ENCODE results near the gene LCN15. TPM values are rescaled to one million over a fixed set of nuclear protein-coding genes. Genes with fewer than 3 reads are reported as not detected.

The LCN15 gene
- total RNA-seq, 6 experiments from 2014 or later: not detected

DNA sequence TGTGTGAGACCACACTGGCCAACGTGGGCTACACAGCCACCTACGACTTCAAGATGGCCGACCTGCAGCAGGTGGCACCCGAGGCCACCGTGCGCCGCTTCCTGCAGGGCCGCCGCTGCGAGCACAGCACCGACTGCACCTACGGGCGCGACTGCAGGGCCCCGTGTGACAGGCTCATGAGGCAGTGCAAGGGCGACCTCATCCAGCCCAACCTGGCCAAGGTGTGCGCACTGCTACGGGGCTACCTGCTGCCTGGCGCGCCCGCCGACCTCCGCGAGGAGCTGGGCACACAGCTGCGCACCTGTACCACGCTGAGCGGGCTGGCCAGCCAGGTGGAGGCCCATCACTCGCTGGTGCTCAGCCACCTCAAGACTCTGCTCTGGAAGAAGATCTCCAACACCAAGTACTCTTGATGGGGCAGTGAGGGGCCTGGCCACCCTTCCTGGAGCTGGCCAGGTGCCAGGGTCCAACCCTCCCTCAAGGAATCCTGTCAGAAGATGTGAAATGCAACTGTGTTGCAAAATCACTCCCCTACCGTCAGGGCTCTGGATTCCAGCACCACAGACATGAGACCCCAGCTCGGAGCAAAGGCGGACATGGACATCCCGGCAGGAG lies 40.8 kb downstream of the LCN15 start:
- TF ChIP-seq, protein P1, sequence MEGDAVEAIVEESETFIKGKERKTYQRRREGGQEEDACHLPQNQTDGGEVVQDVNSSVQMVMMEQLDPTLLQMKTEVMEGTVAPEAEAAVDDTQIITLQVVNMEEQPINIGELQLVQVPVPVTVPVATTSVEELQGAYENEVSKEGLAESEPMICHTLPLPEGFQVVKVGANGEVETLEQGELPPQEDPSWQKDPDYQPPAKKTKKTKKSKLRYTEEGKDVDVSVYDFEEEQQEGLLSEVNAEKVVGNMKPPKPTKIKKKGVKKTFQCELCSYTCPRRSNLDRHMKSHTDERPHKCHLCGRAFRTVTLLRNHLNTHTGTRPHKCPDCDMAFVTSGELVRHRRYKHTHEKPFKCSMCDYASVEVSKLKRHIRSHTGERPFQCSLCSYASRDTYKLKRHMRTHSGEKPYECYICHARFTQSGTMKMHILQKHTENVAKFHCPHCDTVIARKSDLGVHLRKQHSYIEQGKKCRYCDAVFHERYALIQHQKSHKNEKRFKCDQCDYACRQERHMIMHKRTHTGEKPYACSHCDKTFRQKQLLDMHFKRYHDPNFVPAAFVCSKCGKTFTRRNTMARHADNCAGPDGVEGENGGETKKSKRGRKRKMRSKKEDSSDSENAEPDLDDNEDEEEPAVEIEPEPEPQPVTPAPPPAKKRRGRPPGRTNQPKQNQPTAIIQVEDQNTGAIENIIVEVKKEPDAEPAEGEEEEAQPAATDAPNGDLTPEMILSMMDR (IDR thresholded peaks at IDR 0.05): no peak
- TF ChIP-seq POLR2A (IDR thresholded peaks at IDR 0.05): no peak
- no CpG with 5 or more reads among the region's 32 CpGs for WGBS (ENCODE audit: insufficient coverage, low coverage, low lambda C conversion rate, missing lambda C conversion rate)
- Histone ChIP-seq H3K4me1 (peaks cover 0 to 15% (median 7%) of the 10 kb centered on the region in 4 donors), H3K9me3 (no peaks in the 10 kb centered on the region), H3K4me3 (no peak overlapping the region), H3K27ac (no peak overlapping the region), H3K27me3 (no peaks in the 10 kb centered on the region), H3K36me3 (peaks cover 0 to 39% (median 24%) of the 10 kb centered on the region in 4 donors)
- intact Hi-C loops (cut with DNase I): no loop called here
- DNase-seq: no peak
- ATAC-seq: no peak

DNA sequence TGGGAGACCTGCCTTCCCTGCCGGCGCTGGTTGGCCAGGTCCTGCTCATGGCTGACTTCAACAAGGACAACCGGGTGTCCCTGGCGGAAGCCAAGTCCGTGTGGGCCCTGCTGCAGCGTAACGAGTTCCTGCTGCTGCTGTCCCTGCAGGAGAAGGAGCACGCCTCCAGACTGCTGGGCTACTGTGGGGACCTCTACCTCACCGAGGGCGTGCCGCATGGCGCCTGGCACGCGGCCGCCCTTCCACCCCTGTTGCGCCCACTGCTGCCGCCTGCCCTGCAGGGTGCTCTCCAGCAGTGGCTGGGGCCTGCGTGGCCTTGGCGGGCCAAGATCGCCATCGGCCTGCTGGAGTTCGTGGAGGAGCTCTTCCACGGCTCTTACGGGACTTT lies 41.4 kb downstream of the LCN15 start:
- 90% methylated on average over 2 of the region's 24 CpGs for WGBS (ENCODE audit: insufficient coverage, low coverage, low lambda C conversion rate, missing lambda C conversion rate)
- TF ChIP-seq POLR2A (IDR thresholded peaks at IDR 0.05): no peak
- TF ChIP-seq, protein P1 (IDR thresholded peaks at IDR 0.05): no peak
- no peak for DNase-seq
- no peaks in the 10 kb centered on the region for H3K27me3 ChIP-seq
- no peak for ATAC-seq
- H3K4me3 ChIP-seq: no peak overlapping the region
- intact Hi-C loops (cut with DNase I): no loop called here
- peaks cover 0 to 15% (median 7%) of the 10 kb centered on the region in 4 donors for H3K4me1 ChIP-seq
- peaks cover 0 to 39% (median 24%) of the 10 kb centered on the region in 4 donors for H3K36me3 ChIP-seq
- no peak overlapping the region for H3K27ac ChIP-seq
- H3K9me3 ChIP-seq: no peaks in the 10 kb centered on the region

DNA sequence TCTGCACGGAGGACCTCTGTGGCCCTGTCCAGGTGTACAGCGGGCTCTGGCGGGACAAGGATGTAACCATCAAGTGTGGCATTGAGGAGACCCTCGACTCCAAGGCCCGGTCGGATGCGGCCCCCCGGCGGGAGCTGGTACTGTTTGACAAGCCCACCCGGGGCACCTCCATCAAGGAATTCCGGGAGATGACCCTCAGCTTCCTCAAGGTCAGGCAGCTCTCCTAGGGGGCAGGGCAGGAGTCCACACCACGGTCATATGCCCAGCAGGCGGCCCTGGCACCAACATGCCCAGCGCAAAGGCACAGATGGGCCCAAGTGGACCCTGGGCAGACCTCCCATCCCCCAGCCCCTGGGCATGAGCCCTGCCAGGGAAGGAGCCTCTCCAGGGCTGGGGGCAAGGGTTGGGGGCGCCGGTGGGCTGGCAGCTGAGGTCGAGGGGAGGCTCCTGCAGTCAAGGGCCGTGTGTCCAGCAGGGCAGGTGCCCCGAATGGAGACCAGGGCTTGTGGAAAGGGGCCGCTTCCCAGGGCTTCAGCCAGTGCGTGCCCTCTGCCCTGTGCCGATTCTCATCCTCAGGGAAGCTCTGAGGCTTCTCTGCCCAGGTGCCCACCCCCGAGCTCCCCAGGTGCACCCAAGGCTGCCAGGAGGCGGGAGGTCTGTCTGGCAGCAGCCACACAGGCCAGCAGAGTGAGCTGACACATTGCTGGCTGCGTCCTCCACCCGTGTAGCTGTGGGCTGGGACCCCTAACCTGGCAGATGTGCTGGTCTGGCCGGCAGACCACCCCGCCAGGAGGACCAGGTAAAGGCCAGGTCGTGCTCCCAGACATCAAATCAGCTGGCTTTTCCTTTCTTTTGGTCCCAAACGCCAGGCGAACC lies 42.0 kb downstream of the LCN15 start:
- TF ChIP-seq, protein P1 (IDR thresholded peaks at IDR 0.05): no peak
- no peak for TF ChIP-seq POLR2A (IDR thresholded peaks at IDR 0.05)
- Histone ChIP-seq H3K4me3 (no peak overlapping the region), H3K36me3 (peaks cover 0 to 39% (median 24%) of the 10 kb centered on the region in 4 donors), H3K9me3 (no peaks in the 10 kb centered on the region), H3K4me1 (peaks cover 0 to 15% (median 7%) of the 10 kb centered on the region in 4 donors), H3K27ac (no peak overlapping the region), H3K27me3 (no peaks in the 10 kb centered on the region)
- no CpG with 5 or more reads among the region's 31 CpGs for WGBS (ENCODE audit: insufficient coverage, low coverage, low lambda C conversion rate, missing lambda C conversion rate)
- ATAC-seq: peak in 2 of 4 donors; percentile 15 to 18
- no peak for DNase-seq
- intact Hi-C loops (cut with DNase I): no loop called here

DNA sequence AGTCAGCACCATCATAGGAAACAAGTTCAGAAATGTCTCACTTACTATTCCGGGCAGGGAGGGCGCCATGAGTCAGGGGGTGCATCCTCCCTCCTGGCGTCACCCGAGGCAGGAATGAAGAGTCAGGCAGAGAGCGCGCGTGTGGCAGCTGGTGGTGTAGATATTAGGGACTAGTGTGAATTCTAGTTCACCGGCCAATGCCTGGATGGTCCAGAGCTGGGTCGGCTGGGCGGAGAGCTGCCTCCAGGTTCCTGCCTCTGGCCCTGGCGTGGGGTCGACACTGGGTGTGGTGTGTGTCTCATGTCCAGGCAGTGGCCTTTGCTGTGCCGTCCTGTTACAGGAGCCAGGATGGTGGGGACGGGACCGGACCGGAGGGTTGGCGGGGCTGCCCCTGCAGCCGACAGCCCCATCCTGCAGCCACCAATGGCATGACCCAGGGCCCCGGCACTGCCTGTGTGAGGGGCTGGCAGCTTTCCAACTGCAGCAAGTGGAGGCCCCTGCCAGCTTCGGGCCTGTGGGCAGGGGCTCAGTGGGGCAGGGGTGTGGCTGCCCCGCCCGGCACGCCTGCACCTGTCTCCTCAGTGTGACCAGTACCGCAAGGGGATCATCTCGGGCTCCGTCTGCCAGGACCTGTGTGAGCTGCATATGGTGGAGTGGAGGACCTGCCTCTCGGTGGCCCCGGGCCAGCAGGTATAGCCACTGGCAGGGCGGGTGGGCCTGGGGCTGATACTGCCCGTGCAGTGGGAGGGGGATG lies 42.8 kb downstream of the LCN15 start:
- intact Hi-C loops (cut with DNase I): no loop called here

More for the DNA sequence above, 42.8 kb downstream of the LCN15 start:
- H3K27me3 ChIP-seq: no peaks in the 10 kb centered on the region
- TF ChIP-seq POLR2A (IDR thresholded peaks at IDR 0.05): no peak
- TF ChIP-seq, protein P1 (IDR thresholded peaks at IDR 0.05): no peak
- ATAC-seq (peak in 3 of 4 donors; percentile 6 to 17 (median 9)), DNase-seq (peak in 1 of 3 donors; percentile 55)
- H3K9me3 ChIP-seq: no peaks in the 10 kb centered on the region
- H3K4me3 ChIP-seq: no peak overlapping the region
- H3K36me3 ChIP-seq: peaks cover 0 to 39% (median 24%) of the 10 kb centered on the region in 4 donors
- WGBS (ENCODE audit: insufficient coverage, low coverage, low lambda C conversion rate, missing lambda C conversion rate): 79% methylated on average over 3 of the region's 30 CpGs
- peaks cover 0 to 15% (median 4%) of the 10 kb centered on the region in 4 donors for H3K4me1 ChIP-seq
- no peak overlapping the region for H3K27ac ChIP-seq
